ENCODE measurements around the gene OAS3.

OAS3 gene

GRCh38 chr12:112961074-112961473, 22.8 kb downstream of the OAS3 start:
- H4K91ac ChIP-seq (ENCODE audit: low read depth, low read length) = no peak overlapping the region
- no peaks in the 10 kb centered on the region for H3K79me1 ChIP-seq (ENCODE audit: low read length)
- H2BK5ac ChIP-seq (ENCODE audit: low read depth, low read length, poor library complexity) = no peak overlapping the region
- no peak overlapping the region for H4K8ac ChIP-seq (ENCODE audit: low read depth, low read length)
- no peak overlapping the region for H3K14ac ChIP-seq (ENCODE audit: low read length)
- no peak overlapping the region for H2AFZ ChIP-seq (ENCODE audit: insufficient read depth, low read length, poor library complexity)
- no peak overlapping the region for H2AK5ac ChIP-seq (ENCODE audit: low read length)
- no peaks in the 10 kb centered on the region for H3K79me2 ChIP-seq (ENCODE audit: control insufficient read depth, insufficient read depth, low read length, poor library complexity)
- H3K4me1 ChIP-seq (ENCODE audit: control insufficient read depth in 1 of 2, insufficient read depth in 2 of 2, low read length in 2 of 2) = no peaks in the 10 kb centered on the region
- DNase-seq = no peak
- no peaks in the 10 kb centered on the region for H3K36me3 ChIP-seq (ENCODE audit: control insufficient read depth in 1 of 2, insufficient read depth in 2 of 2, low read length in 2 of 2)
- H3K23ac ChIP-seq (ENCODE audit: low read length) = no peak overlapping the region
- no peak overlapping the region for H3K4me3 ChIP-seq (ENCODE audit: low read depth, low read length)
- no peak overlapping the region for H3K18ac ChIP-seq (ENCODE audit: low read length)
- H4K12ac ChIP-seq (ENCODE audit: low read depth, low read length) = no peak overlapping the region
- H3K4me2 ChIP-seq (ENCODE audit: low read length) = no peak overlapping the region
- WGBS (ENCODE audit: extremely low coverage, insufficient coverage, insufficient read length) = no CpG with 5 or more reads among the region's 7 CpGs
- no peak overlapping the region for H3K4ac ChIP-seq (ENCODE audit: low read depth, low read length)
- no peak overlapping the region for H2BK12ac ChIP-seq (ENCODE audit: low read length)
- H3K9ac ChIP-seq (ENCODE audit: low read length) = no peak overlapping the region
- H3K27ac ChIP-seq (ENCODE audit: low read depth, low read length) = no peak overlapping the region
- H3K27me3 ChIP-seq (ENCODE audit: insufficient read depth, low read length) = no peaks in the 10 kb centered on the region
- no peak overlapping the region for H2BK120ac ChIP-seq (ENCODE audit: insufficient read depth, low read length, poor library complexity)
- peaks cover 5% of the 10 kb centered on the region for H3K9me3 ChIP-seq (ENCODE audit: insufficient read depth, low read depth, low read length)

GRCh38 chr12:112961536-112961935, 23.3 kb downstream of the OAS3 start:
- H3K27me3 ChIP-seq (ENCODE audit: insufficient read depth, low read length) = no peaks in the 10 kb centered on the region
- H2BK5ac ChIP-seq (ENCODE audit: low read depth, low read length, poor library complexity) = no peak overlapping the region
- H3K36me3 ChIP-seq (ENCODE audit: control insufficient read depth in 1 of 2, insufficient read depth in 2 of 2, low read length in 2 of 2) = no peaks in the 10 kb centered on the region
- H3K4me1 ChIP-seq (ENCODE audit: control insufficient read depth in 1 of 2, insufficient read depth in 2 of 2, low read length in 2 of 2) = no peaks in the 10 kb centered on the region
- no peaks in the 10 kb centered on the region for H3K79me1 ChIP-seq (ENCODE audit: low read length)
- no peak for DNase-seq
- H2AK5ac ChIP-seq (ENCODE audit: low read length) = no peak overlapping the region
- H3K4ac ChIP-seq (ENCODE audit: low read depth, low read length) = no peak overlapping the region
- no peak overlapping the region for H2BK12ac ChIP-seq (ENCODE audit: low read length)
- H3K9me3 ChIP-seq (ENCODE audit: insufficient read depth, low read depth, low read length) = peaks cover 5% of the 10 kb centered on the region
- no peak overlapping the region for H3K4me3 ChIP-seq (ENCODE audit: low read depth, low read length)
- no CpG with 5 or more reads among the region's 4 CpGs for WGBS (ENCODE audit: extremely low coverage, insufficient coverage, insufficient read length)
- H3K4me2 ChIP-seq (ENCODE audit: low read length) = no peak overlapping the region
- H4K91ac ChIP-seq (ENCODE audit: low read depth, low read length) = no peak overlapping the region
- H2BK120ac ChIP-seq (ENCODE audit: insufficient read depth, low read length, poor library complexity) = no peak overlapping the region
- no peak overlapping the region for H3K9ac ChIP-seq (ENCODE audit: low read length)
- no peak overlapping the region for H4K12ac ChIP-seq (ENCODE audit: low read depth, low read length)
- H3K27ac ChIP-seq (ENCODE audit: low read depth, low read length) = no peak overlapping the region
- H2AFZ ChIP-seq (ENCODE audit: insufficient read depth, low read length, poor library complexity) = no peak overlapping the region
- H3K79me2 ChIP-seq (ENCODE audit: control insufficient read depth, insufficient read depth, low read length, poor library complexity) = no peaks in the 10 kb centered on the region
- H4K8ac ChIP-seq (ENCODE audit: low read depth, low read length) = no peak overlapping the region
- H3K23ac ChIP-seq (ENCODE audit: low read length) = no peak overlapping the region
- H3K14ac ChIP-seq (ENCODE audit: low read length) = no peak overlapping the region
- H3K18ac ChIP-seq (ENCODE audit: low read length) = no peak overlapping the region

GRCh38 chr12:112962561-112962960, 24.3 kb downstream of the OAS3 start:
- Histone ChIP-seq H2AK5ac (ENCODE audit: low read length) (no peak overlapping the region), H3K14ac (ENCODE audit: low read length) (no peak overlapping the region), H2BK12ac (ENCODE audit: low read length) (no peak overlapping the region), H3K9ac (ENCODE audit: low read length) (no peak overlapping the region), H3K36me3 (ENCODE audit: control insufficient read depth in 1 of 2, insufficient read depth in 2 of 2, low read length in 2 of 2) (no peaks in the 10 kb centered on the region), H3K4me3 (ENCODE audit: low read depth, low read length) (no peak overlapping the region), H3K18ac (ENCODE audit: low read length) (no peak overlapping the region), H4K91ac (ENCODE audit: low read depth, low read length) (no peak overlapping the region), H3K4me2 (ENCODE audit: low read length) (no peak overlapping the region), H3K79me1 (ENCODE audit: low read length) (no peaks in the 10 kb centered on the region), H3K4ac (ENCODE audit: low read depth, low read length) (no peak overlapping the region), H3K9me3 (ENCODE audit: insufficient read depth, low read depth, low read length) (peaks cover 5% of the 10 kb centered on the region), H2AFZ (ENCODE audit: insufficient read depth, low read length, poor library complexity) (no peak overlapping the region), H3K27me3 (ENCODE audit: insufficient read depth, low read length) (no peaks in the 10 kb centered on the region), H4K12ac (ENCODE audit: low read depth, low read length) (no peak overlapping the region), H4K8ac (ENCODE audit: low read depth, low read length) (no peak overlapping the region), H3K23ac (ENCODE audit: low read length) (no peak overlapping the region), H2BK120ac (ENCODE audit: insufficient read depth, low read length, poor library complexity) (no peak overlapping the region), H3K79me2 (ENCODE audit: control insufficient read depth, insufficient read depth, low read length, poor library complexity) (no peaks in the 10 kb centered on the region), H3K4me1 (ENCODE audit: control insufficient read depth in 1 of 2, insufficient read depth in 2 of 2, low read length in 2 of 2) (no peaks in the 10 kb centered on the region), H3K27ac (ENCODE audit: low read depth, low read length) (no peak overlapping the region), H2BK5ac (ENCODE audit: low read depth, low read length, poor library complexity) (no peak overlapping the region)
- WGBS (ENCODE audit: extremely low coverage, insufficient coverage, insufficient read length) = no CpG with 5 or more reads among the region's 7 CpGs
- no peak for DNase-seq

- Histone ChIP-seq H3K4ac (ENCODE audit: low read depth, low read length) (no peak overlapping the region), H4K91ac (ENCODE audit: low read depth, low read length) (no peak overlapping the region), H3K14ac (ENCODE audit: low read length) (no peak overlapping the region), H4K8ac (ENCODE audit: low read depth, low read length) (no peak overlapping the region), H2AK5ac (ENCODE audit: low read length) (no peak overlapping the region), H2BK120ac (ENCODE audit: insufficient read depth, low read length, poor library complexity) (no peak overlapping the region), H4K12ac (ENCODE audit: low read depth, low read length) (no peak overlapping the region), H3K79me2 (ENCODE audit: control insufficient read depth, insufficient read depth, low read length, poor library complexity) (no peaks in the 10 kb centered on the region), H3K79me1 (ENCODE audit: low read length) (no peaks in the 10 kb centered on the region), H3K4me2 (ENCODE audit: low read length) (no peak overlapping the region), H2AFZ (ENCODE audit: insufficient read depth, low read length, poor library complexity) (no peak overlapping the region), H2BK5ac (ENCODE audit: low read depth, low read length, poor library complexity) (no peak overlapping the region), H2BK12ac (ENCODE audit: low read length) (no peak overlapping the region), H3K4me3 (ENCODE audit: low read depth, low read length) (no peak overlapping the region), H3K9ac (ENCODE audit: low read length) (no peak overlapping the region), H3K18ac (ENCODE audit: low read length) (no peak overlapping the region), H3K36me3 (ENCODE audit: control insufficient read depth in 1 of 2, insufficient read depth in 2 of 2, low read length in 2 of 2) (no peaks in the 10 kb centered on the region), H3K4me1 (ENCODE audit: control insufficient read depth in 1 of 2, insufficient read depth in 2 of 2, low read length in 2 of 2) (no peaks in the 10 kb centered on the region), H3K9me3 (ENCODE audit: insufficient read depth, low read depth, low read length) (peaks cover 5% of the 10 kb centered on the region), H3K23ac (ENCODE audit: low read length) (no peak overlapping the region), H3K27ac (ENCODE audit: low read depth, low read length) (no peak overlapping the region), H3K27me3 (ENCODE audit: insufficient read depth, low read length) (no peaks in the 10 kb centered on the region)
- WGBS (ENCODE audit: extremely low coverage, insufficient coverage, insufficient read length) = no CpG with 5 or more reads among the region's 14 CpGs
- DNase-seq = no peak
Observed at GRCh38 chr12:112963227-112963861, 25.1 kb downstream of the OAS3 start.
